ENCODE results near the gene ZIC2.

- no peak for TF ChIP-seq CTCF (IDR thresholded peaks at IDR 0.05)
- TF ChIP-seq POLR2A (IDR thresholded peaks at IDR 0.05), result no peak
These were observed 16.1 kb upstream of the ZIC2 start for GRCh38 chr13:99965329-99966000.

All from lower leg skin (tissue), 3 donors.